HG03095 (cell line): ENCODE data around the gene PTGES3.
A peak's percentile ranks its signal among the peaks of the same experiment; 100 is the strongest.

Experiments used
- ATAC-seq: cut with Tn5 transposase; IDR thresholded peaks from one replicate; pipeline ENCODE4 v1.9.1; 2021; ENCODE audit warnings: moderate library complexity; ENCODE audit not compliant: unreplicated experiment

PTGES3 gene

DNA sequence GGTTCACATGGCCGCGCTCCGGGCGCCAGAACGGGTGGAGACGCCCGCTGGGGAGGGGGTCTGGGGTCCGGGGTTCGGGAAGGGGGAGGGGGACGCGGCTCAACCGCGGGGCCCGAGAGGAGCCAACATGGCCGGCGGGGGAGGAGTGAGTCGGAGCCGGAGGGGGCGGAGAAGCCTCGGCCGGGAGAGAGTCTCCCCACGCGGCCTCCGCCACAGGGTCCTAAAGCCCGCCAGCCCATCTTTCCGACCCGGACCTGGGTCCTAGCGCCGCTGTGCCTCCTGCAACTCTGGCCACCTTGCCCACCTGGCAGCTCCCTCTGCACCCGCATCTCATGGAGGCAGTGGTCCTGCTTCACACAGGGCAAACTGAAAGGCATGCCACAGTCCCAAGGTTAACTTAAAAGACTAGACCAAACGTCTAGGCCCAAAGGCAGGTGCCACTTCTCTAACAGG is 57.9 kb downstream of the PTGES3 start, which contains the start of gene BAZ2A:
BAZ2A (minus strand) TSS at position 147 of the 453 bp plus-strand sequence. CDS start 12,796 bp downstream, outside the sequence.
- peak; percentile 53 for ATAC-seq

DNA sequence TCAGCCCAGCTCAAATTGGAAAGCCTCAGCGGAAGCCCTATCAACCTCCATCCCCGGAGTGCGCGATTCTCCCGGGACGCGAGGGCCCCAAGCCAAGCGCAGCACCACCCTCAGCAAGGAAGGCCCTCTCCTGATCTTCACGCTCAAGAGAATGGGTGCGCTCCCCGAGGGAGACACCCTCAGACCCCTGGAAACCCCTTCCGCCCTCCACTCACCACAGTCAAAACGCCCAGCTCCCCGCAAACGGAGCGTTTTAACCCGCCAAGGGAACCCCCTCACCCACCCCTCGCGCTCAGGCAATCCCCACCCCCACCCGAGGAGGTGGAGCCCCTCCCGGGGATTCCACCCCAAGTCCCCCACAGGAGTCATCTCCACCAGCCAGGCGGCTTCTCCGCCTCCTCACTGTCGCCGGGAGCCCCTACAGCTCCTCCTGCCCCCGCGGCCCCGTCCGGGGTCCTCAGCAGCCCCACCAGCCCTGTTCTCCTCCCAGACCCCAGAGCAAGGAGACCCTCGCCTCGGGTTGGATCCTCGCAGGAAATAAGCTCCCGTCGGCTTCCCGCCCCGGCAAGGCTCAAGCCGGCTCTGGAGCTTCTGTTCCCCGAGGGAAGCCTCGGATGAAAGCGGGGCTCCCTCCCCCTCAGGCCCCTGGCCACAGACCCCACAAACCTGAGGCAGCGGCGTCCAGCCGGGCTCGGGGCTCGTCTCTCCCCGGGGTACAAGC is 58.5 kb downstream of the PTGES3 start:
- ATAC-seq, result no peak

DNA sequence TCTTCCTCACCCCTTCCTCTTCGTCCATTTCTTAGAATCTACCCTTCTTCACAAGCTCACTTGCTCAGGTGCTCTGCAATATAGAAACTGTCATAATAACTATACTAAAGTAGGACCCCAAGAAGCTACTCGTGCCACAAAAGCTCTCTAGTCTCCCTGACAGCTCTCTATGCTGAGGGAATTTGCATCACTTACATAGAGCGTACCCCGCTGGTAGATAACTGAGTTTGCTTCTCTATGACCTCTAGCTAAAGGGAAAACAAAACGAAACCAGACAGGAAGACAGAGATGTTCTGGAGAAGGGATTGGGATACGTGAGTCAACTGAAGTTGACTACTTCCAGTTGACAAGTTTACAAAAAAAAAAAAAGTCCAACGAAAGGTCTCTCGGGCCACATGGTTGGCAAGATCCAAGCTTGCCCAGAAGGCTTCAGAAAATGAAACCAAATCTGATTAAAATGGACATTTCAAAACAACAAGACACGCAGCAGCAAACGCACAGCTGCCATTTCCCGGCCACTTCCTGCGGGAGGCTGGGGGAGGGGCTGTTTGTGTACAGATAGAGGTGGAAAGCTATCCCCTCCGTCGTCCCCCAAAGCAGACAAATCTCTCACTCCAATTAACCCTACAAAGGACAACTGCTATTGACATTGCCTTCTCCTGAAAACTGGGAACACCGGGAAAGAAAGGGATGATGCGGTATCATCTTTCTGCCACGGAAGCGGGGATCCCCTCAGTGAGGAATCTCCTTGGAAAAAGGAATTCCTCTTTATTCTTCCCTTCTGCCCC is 59.2 kb downstream of the PTGES3 start:
- no peak for ATAC-seq

DNA sequence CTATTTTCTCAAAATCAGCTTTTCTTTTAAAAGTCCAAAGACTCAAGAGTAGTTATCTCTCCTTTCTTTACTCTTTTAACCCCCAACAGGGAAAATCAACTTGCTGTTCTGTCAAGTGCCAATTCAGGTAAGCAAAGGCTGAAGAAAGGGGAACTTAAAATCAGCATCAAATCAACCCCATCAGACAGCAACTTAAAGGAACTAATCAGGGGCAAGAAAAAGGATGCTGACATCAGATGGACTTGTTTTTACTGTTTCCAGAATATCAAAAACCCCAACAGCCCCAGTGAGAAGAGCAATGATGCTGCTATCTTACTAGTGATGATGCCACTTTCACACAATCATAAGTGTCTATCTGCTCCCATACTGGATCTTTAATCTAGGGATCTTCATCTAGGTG is 61.4 kb downstream of the PTGES3 start:
- no peak for ATAC-seq

DNA sequence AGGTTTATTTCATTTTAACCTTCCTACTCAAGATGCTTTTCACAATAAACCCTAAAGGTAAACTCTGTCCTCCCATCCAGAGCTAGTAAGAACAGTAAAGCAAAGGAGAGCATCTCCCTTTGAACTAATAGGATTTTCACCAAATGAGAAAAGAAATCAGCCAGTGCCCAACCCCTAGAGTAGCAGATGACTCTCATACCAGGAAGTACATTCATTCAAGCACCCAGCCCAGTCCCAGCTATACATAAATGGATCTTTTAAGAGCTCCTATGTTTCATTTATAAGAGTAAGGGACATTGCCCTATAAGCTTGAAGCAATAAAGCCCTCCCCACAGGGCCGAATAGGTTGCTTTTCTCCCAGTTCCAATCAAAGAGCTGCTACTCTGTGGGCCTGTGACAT is 65.5 kb downstream of the PTGES3 start:
- no peak for ATAC-seq

DNA sequence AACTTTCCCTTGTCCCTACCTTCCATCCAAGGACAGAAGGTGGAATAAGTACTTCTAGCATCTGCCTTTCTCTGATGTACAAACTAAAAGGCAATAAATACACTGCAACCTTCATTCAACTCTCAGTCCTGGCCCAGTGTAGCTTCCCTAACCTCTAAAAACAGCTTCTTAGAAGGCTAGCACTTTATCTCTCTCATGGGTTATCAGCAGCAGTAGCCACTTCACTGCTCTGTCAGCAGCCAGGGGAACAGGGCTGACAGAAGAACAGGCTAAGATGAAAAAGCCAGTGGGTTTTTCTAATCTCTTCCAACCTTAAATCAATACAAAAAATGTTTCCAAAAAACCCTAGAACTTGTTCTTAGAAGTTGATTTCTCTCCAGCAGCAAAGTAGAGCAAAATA is 71.2 kb downstream of the PTGES3 start:
- no peak for ATAC-seq

DNA sequence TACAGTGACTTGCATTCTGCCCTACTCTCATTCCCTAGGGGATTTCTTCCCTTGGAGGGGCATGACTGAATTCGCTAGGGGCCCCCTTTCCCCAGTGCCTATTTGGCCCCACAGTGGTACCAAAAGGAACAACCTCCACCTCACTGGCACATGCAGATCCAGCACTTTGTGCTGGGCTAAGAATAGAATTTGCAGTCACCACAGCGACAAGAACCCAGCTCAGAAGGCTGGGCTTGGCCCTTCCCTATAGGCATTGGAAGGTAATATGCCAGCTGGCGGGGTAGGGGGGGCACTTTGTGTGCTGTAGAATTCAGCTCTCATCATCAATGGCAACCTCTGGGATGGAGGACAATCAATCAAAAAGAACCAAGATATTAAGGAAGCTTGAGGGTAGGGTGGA is 71.8 kb downstream of the PTGES3 start:
- no peak for ATAC-seq

DNA sequence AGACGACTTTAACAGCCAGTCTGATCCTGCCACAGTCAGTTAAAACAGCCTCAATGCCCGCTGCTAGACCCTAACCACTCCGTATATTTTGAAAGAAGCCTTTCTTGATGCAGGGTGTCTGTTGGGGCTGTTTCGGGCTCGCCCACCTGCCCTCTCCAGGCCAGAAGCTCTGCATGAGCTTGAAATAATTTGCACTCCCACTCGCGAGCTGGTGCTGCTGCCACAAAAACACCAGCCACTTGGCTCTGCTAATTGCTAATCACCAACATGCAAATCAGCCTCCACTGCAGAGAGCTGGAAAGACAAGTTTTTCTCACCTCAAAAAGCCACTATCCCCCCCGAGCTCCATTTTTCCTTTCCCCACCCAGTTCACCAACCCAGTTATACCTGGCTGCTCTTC is 73.5 kb downstream of the PTGES3 start:
- no peak for ATAC-seq
